ENCODE measurements around the gene MLST8. TPM values are rescaled to one million over a fixed set of nuclear protein-coding genes. Genes with fewer than 3 reads are reported as not detected.

MLST8 gene
- polyA plus RNA-seq, 1 donor (not counting 4 experiments of a cell fraction or from before 2014, with no cell fraction given), result 35.7 TPM

DNA sequence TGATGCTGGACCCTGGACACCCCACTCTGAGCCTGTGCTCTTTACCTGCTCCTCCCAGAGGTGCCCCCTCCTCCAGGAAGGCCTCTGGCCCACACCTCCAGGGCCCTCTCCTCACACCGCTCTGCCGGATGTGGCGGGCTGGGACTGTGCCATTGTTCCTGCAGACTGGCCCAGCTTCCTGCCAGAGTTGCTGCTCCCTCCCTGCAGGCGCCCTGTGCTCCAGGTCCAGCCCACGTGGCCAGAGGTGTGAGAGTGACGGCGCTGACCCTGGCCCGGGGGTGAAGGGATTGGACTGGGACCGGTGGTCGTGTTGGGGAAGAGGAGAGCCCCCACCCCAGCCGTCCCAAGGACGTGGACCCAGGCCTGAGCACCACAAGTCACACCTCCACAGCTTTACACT, 23.8 kb downstream of the MLST8 start:
- TF ChIP-seq, protein P1, sequence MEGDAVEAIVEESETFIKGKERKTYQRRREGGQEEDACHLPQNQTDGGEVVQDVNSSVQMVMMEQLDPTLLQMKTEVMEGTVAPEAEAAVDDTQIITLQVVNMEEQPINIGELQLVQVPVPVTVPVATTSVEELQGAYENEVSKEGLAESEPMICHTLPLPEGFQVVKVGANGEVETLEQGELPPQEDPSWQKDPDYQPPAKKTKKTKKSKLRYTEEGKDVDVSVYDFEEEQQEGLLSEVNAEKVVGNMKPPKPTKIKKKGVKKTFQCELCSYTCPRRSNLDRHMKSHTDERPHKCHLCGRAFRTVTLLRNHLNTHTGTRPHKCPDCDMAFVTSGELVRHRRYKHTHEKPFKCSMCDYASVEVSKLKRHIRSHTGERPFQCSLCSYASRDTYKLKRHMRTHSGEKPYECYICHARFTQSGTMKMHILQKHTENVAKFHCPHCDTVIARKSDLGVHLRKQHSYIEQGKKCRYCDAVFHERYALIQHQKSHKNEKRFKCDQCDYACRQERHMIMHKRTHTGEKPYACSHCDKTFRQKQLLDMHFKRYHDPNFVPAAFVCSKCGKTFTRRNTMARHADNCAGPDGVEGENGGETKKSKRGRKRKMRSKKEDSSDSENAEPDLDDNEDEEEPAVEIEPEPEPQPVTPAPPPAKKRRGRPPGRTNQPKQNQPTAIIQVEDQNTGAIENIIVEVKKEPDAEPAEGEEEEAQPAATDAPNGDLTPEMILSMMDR (optimal IDR thresholded peaks at IDR 0.05 in 1 of 3, IDR thresholded peaks at IDR 0.05 in 1 of 3, conservative IDR thresholded peaks at IDR 0.05 in 1 of 3; ENCODE audit: extremely low read depth in 1 of 3, insufficient read depth in 2 of 3, low read length in 3 of 3), result no peak
- no peak for TF ChIP-seq EZH2 (IDR thresholded peaks at IDR 0.05; ENCODE audit: low read length)
- dilution Hi-C loops (cut with MboI; ENCODE audit: extremely low pct_ligation_motif_present, low sequenced_read_pairs), result no loop called here
- Histone ChIP-seq H3K27me3 (ENCODE audit: control insufficient read depth, extremely low read depth, insufficient read depth, low read length) (no peaks in the 10 kb centered on the region), H3K9me1 (ENCODE audit: control insufficient read depth, extremely low read depth, insufficient read depth, low read length) (peaks cover 3% of the 10 kb centered on the region), H4K20me1 (ENCODE audit: control insufficient read depth, extremely low read depth, insufficient read depth, low read length) (no peaks in the 10 kb centered on the region), H3K36me3 (ENCODE audit: control insufficient read depth in 2 of 2, extremely low read depth in 1 of 2, insufficient read depth in 2 of 2, low read length in 2 of 2) (peaks cover 21 to 45% of the 10 kb centered on the region in 2 experiments), H3K27ac (ENCODE audit: control insufficient read depth, insufficient read depth, low read length) (no peak overlapping the region), H3K4me3 (ENCODE audit: control insufficient read depth in 2 of 3, extremely low read depth in 1 of 3, insufficient read depth in 2 of 3, low read depth in 1 of 3, low read length in 3 of 3) (no peak overlapping the region), H3K4me2 (ENCODE audit: control insufficient read depth, extremely low read depth, insufficient read depth, low read depth, low read length) (no peak overlapping the region), H3K79me2 (ENCODE audit: control insufficient read depth, insufficient read depth, low read length) (peaks cover 41% of the 10 kb centered on the region), H3K4me1 (ENCODE audit: control insufficient read depth, extremely low read depth, insufficient read depth, low read length) (peaks cover 21% of the 10 kb centered on the region), H3K9ac (ENCODE audit: control insufficient read depth, extremely low read depth, insufficient read depth, low read length) (no peak overlapping the region), H3K9me3 (ENCODE audit: control insufficient read depth, low read depth, low read length) (no peaks in the 10 kb centered on the region), H2AFZ (ENCODE audit: control insufficient read depth, low read length) (no peak overlapping the region)
- FAIRE-seq (no peak), DNase-seq (ENCODE audit: low read depth, low spot score) (no peak)

DNA sequence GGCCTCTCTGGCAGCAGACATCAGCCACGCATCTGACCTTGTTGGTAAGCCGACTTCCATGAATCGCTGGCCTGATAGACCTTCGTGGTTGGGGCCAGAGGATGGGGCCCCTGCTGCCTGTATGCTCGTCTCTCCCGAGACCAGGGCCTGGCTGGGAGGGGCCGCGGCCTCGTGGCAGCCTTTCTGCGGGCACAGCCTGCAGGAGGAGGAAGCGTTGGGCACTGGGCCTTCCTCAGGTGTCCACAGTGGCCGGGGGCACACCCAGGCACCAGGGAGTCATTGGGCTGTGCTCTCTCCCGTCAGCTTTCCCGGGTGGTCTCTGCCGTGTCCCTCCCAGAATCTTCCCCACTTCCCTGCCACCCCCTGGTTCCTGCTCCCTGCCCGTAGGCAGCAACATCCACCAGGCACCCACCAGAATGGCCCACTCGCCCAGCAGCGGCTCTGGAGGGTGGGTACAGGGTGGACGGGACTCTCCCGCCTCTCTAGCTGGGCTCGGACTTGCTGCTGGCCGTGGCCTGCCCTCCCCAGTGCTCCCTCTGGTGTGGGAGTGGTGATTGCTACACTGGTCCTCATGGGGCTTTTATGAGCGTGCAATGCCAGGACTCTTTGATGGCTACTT, 24.5 kb downstream of the MLST8 start:
- no peak overlapping the region for H3K9ac ChIP-seq (ENCODE audit: control insufficient read depth, extremely low read depth, insufficient read depth, low read length)
- no peaks in the 10 kb centered on the region for H3K9me3 ChIP-seq (ENCODE audit: control insufficient read depth, low read depth, low read length)
- peaks cover 3% of the 10 kb centered on the region for H3K9me1 ChIP-seq (ENCODE audit: control insufficient read depth, extremely low read depth, insufficient read depth, low read length)
- no peaks in the 10 kb centered on the region for H4K20me1 ChIP-seq (ENCODE audit: control insufficient read depth, extremely low read depth, insufficient read depth, low read length)
- DNase-seq (ENCODE audit: low read depth, low spot score) (no peak), FAIRE-seq (no peak)
- H3K36me3 ChIP-seq (ENCODE audit: control insufficient read depth in 2 of 2, extremely low read depth in 1 of 2, insufficient read depth in 2 of 2, low read length in 2 of 2), result peaks cover 22 to 46% of the 10 kb centered on the region in 2 experiments
- H3K4me1 ChIP-seq (ENCODE audit: control insufficient read depth, extremely low read depth, insufficient read depth, low read length), result peaks cover 17% of the 10 kb centered on the region
- H2AFZ ChIP-seq (ENCODE audit: control insufficient read depth, low read length), result no peak overlapping the region
- H3K79me2 ChIP-seq (ENCODE audit: control insufficient read depth, insufficient read depth, low read length), result peaks cover 35% of the 10 kb centered on the region
- dilution Hi-C loops (cut with MboI; ENCODE audit: extremely low pct_ligation_motif_present, low sequenced_read_pairs), result no loop called here
- H3K27me3 ChIP-seq (ENCODE audit: control insufficient read depth, extremely low read depth, insufficient read depth, low read length), result no peaks in the 10 kb centered on the region
- H3K4me2 ChIP-seq (ENCODE audit: control insufficient read depth, extremely low read depth, insufficient read depth, low read depth, low read length), result no peak overlapping the region
- H3K27ac ChIP-seq (ENCODE audit: control insufficient read depth, insufficient read depth, low read length), result no peak overlapping the region
- no peak overlapping the region for H3K4me3 ChIP-seq (ENCODE audit: control insufficient read depth in 2 of 3, extremely low read depth in 1 of 3, insufficient read depth in 2 of 3, low read depth in 1 of 3, low read length in 3 of 3)
- no peak for TF ChIP-seq EZH2 (IDR thresholded peaks at IDR 0.05; ENCODE audit: low read length)
- TF ChIP-seq, protein P1 (optimal IDR thresholded peaks at IDR 0.05 in 1 of 3, IDR thresholded peaks at IDR 0.05 in 1 of 3, conservative IDR thresholded peaks at IDR 0.05 in 1 of 3; ENCODE audit: extremely low read depth in 1 of 3, insufficient read depth in 2 of 3, low read length in 3 of 3), result no peak

Measured in keratinocyte (primary cell).